OCI-LY7 (cell line): Measurements from ENCODE around the gene PPP2R3B. TPM values are rescaled to one million over a fixed set of nuclear protein-coding genes. Genes with fewer than 3 reads are reported as not detected.

ENCODE experiments used
- BruUV-seq: library from RNA; stranded (reverse); fragments of 400-500 nt; replicated peaks from 2 replicates; lab custom pipeline; 2021; lab: Mats Ljungman, UMichigan
- CTCF ChIA-PET: fragments of 300-600 bp; sonication (Branson Sonifier 250); formaldehyde crosslinking; loops from one replicate; lab custom pipeline; 2022; ENCODE audit warnings: antibody characterized with exemption; ENCODE audit not compliant: unreplicated experiment; lab: Charles Lee
- POLR2A ChIA-PET: fragments of 300-600 bp; sonication (Branson Sonifier 250); formaldehyde crosslinking; loops from one replicate; lab custom pipeline; 2022; ENCODE audit warnings: antibody characterized with exemption; lab: Charles Lee
- DNase-seq: peaks from one replicate; pipeline ENCODE4 v3.0.0-alpha.2; 2015; ENCODE audit warnings: low spot score
- H2AFZ ChIP-seq: fragments of 200-600 bp; sonication (generic), shearing (Covaris generic); 2 replicates; pipeline ENCODE4 v1.6.1; 2014; ENCODE audit warnings: mild to moderate bottlenecking, antibody characterized with exemption, low read length, moderate library complexity
- H3K27ac ChIP-seq: fragments of 200-600 bp; sonication (generic); 2 replicates; pipeline ENCODE4 v1.5.1; 2014; ENCODE audit warnings: mixed run types, low read depth, mild to moderate bottlenecking, moderate library complexity, low read length, inconsistent platforms; ENCODE audit not compliant: poor library complexity, severe bottlenecking
- H3K36me3 ChIP-seq: fragments of 200-600 bp; sonication (generic); 2 replicates; pipeline ENCODE4 v1.6.1; 2014; ENCODE audit warnings: mild to moderate bottlenecking, antibody characterized with exemption, low read length, moderate library complexity, mixed read lengths; ENCODE audit not compliant: insufficient read depth
- H3K4me1 ChIP-seq: fragments of 200-600 bp; sonication (generic); 2 replicates; pipeline ENCODE4 v1.5.1; 2014; ENCODE audit warnings: mild to moderate bottlenecking, low read length; ENCODE audit not compliant: insufficient read depth, poor library complexity, severe bottlenecking
- H3K4me2 ChIP-seq: fragments of 200-600 bp; sonication (generic); 2 replicates; pipeline ENCODE4 v1.6.1; 2014; ENCODE audit warnings: mild to moderate bottlenecking, low read length
- H3K4me3 ChIP-seq: fragments of 200-600 bp; sonication (generic); 2 replicates; pipeline ENCODE4 v1.5.1; 2014; ENCODE audit warnings: mild to moderate bottlenecking, low read depth, low read length; ENCODE audit not compliant: poor library complexity, severe bottlenecking
- H3K79me2 ChIP-seq: fragments of 200-600 bp; sonication (generic); 2 replicates; pipeline ENCODE4 v1.6.1; 2016; ENCODE audit warnings: low read depth, mild to moderate bottlenecking, low read length, moderate library complexity, mixed read lengths; ENCODE audit not compliant: insufficient read depth
- H3K9me2 ChIP-seq: fragments of 200-600 bp; sonication (generic); 2 replicates; pipeline ENCODE4 v1.6.1; 2016; ENCODE audit warnings: mild to moderate bottlenecking, low read length, mixed read lengths; ENCODE audit not compliant: insufficient read depth
- H3K9me3 ChIP-seq: fragments of 200-600 bp; sonication (generic); 2 replicates; pipeline ENCODE4 v1.6.1; 2014; ENCODE audit warnings: mild to moderate bottlenecking, mixed run types, low read length, mixed read lengths
- H4K20me1 ChIP-seq: fragments of 200-600 bp; sonication (generic); 2 replicates; pipeline ENCODE4 v1.6.1; 2014; ENCODE audit warnings: mild to moderate bottlenecking, antibody characterized with exemption, low read length, moderate library complexity, mixed read lengths; ENCODE audit not compliant: insufficient read depth
- EZH2phosphoT487 ChIP-seq: fragments of 200-600 bp; sonication (generic); IDR thresholded peaks from 2 replicates; pipeline ENCODE4 v1.6.1; 2018; ENCODE audit warnings: low read depth, borderline replicate concordance, mild to moderate bottlenecking, mixed run types, antibody characterized with exemption, low read length, moderate library complexity, mixed read lengths
- intact Hi-C: fragments of 100-400 bp; cut with micrococcal nuclease; formaldehyde crosslinking; loops from one replicate; pipeline ENCODE4 v1.10.0; 2022; ENCODE audit not compliant: unreplicated experiment
- total RNA-seq, 2 experiments: library from RNA; depleted of rRNA in 1 of 2; stranded (reverse); fragments of >200 nt in 1 of 2; shearing (Covaris generic) in 1 of 2; gene quantifications; 2 replicates each; pipeline ENCODE4 v1.2.3, GENCODE V29; 2014 to 2022
- TF ChIP-seq, protein P1 (sequence below): fragments of 200-600 bp; sonication (generic); conservative IDR thresholded peaks from 2 replicates; pipeline ENCODE4 v1.5.1; 2014; ENCODE audit warnings: mild to moderate bottlenecking, antibody characterized with exemption, low read length, moderate library complexity, mixed read lengths

PPP2R3B gene
- total RNA-seq, 2 experiments from 2014 or later = 270 to 342 TPM

DNA sequence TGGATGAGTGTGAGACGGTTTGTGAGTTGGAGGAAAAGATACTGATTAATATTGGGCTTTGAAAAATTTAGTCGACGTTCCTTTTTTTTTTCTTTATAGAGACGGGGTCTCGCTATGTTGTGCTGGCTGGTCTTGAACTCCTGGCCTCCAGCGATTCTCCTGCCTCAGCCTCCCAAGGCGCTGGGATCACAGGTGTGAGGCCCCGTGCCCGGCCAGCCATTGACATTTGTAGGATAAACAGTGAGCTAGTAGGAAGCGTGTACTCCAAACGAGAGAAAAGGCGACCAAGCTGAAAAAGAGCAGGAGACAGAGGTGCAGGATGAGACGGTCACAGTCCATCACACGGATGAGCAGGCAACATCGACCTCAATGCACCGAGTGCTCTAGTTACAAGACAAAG is 19.4 kb downstream of the PPP2R3B start:
- TF ChIP-seq, protein P1, sequence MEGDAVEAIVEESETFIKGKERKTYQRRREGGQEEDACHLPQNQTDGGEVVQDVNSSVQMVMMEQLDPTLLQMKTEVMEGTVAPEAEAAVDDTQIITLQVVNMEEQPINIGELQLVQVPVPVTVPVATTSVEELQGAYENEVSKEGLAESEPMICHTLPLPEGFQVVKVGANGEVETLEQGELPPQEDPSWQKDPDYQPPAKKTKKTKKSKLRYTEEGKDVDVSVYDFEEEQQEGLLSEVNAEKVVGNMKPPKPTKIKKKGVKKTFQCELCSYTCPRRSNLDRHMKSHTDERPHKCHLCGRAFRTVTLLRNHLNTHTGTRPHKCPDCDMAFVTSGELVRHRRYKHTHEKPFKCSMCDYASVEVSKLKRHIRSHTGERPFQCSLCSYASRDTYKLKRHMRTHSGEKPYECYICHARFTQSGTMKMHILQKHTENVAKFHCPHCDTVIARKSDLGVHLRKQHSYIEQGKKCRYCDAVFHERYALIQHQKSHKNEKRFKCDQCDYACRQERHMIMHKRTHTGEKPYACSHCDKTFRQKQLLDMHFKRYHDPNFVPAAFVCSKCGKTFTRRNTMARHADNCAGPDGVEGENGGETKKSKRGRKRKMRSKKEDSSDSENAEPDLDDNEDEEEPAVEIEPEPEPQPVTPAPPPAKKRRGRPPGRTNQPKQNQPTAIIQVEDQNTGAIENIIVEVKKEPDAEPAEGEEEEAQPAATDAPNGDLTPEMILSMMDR = no peak
- no peak for TF ChIP-seq EZH2phosphoT487
- intact Hi-C loops = no loop called here
- Histone ChIP-seq H3K4me3 (no peak overlapping the region), H3K4me1 (peaks cover 51% of the 10 kb centered on the region), H4K20me1 (peaks cover 8% of the 10 kb centered on the region; the same call in 1 of the 2 replicates), H3K79me2 (peaks cover 75% of the 10 kb centered on the region), H3K9me3 (0 out of 2 replicates have a peak, but pooled peaks cover 6% of the 10 kb centered on the region), H3K9me2 (no peaks in the 10 kb centered on the region), H3K36me3 (peaks cover 44% of the 10 kb centered on the region), H2AFZ (no peak overlapping the region), H3K27ac (peak overlapping the region; percentile 89), H3K4me2 (peak overlapping the region; percentile 6; the same call in 1 of the 2 replicates)
- ChIA-PET CTCF (no interaction called here), POLR2A (no interaction called here)
- DNase-seq = no peak
- no TSS peak for BruUV-seq

DNA sequence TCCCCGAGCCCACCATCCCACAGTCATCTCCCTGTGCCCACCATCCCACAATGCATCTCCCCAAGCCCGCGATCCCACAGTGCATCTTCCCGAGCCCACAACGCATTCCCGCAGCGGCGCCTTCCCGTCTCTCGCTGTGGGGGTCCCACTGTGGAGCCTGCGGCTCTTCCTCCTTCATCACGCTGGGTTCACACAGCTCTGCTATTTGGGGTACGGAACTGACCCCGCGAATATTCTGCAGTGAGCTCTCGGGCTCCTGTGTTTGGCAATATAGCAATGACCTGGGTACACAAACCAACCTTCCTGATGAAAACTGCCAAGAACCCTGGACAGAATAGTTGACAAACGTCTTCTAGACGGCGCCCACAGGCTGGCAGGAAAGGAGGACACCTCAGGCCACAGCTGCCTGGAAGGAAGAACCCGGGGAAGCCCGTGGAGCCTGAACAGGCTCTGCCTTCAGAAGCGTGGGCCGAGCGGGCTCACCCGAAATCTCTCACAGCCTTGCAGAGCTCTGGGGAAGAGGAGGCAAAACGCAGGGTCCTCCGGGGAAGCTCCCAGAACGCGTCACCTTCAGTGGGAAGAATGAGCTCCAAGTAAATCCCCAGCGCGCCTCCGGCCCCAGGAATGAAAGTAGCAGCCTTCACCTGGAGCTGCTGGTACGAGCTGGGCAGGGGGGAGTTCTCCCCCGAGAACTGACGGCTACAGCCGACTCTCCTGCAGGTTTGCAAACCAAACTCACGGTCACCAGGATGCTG is 22.9 kb downstream of the PPP2R3B start:
- POLR2A ChIA-PET = no interaction called here
- CTCF ChIA-PET = no interaction called here
- peaks cover 15% of the 10 kb centered on the region for H3K4me1 ChIP-seq
- no peaks in the 10 kb centered on the region for H4K20me1 ChIP-seq
- peaks cover 49% of the 10 kb centered on the region for H3K79me2 ChIP-seq
- intact Hi-C loops = no loop called here
- H3K4me2 ChIP-seq = no peak overlapping the region
- H3K4me3 ChIP-seq = no peak overlapping the region
- H3K9me2 ChIP-seq = no peaks in the 10 kb centered on the region
- H2AFZ ChIP-seq = no peak overlapping the region
- H3K27ac ChIP-seq = no peak overlapping the region
- no peak for TF ChIP-seq EZH2phosphoT487
- TF ChIP-seq, protein P1 = no peak
- BruUV-seq = no TSS peak
- H3K9me3 ChIP-seq = 0 out of 2 replicates have a peak, but pooled peaks cover 6% of the 10 kb centered on the region
- peaks cover 70% of the 10 kb centered on the region for H3K36me3 ChIP-seq
- DNase-seq = no peak

DNA sequence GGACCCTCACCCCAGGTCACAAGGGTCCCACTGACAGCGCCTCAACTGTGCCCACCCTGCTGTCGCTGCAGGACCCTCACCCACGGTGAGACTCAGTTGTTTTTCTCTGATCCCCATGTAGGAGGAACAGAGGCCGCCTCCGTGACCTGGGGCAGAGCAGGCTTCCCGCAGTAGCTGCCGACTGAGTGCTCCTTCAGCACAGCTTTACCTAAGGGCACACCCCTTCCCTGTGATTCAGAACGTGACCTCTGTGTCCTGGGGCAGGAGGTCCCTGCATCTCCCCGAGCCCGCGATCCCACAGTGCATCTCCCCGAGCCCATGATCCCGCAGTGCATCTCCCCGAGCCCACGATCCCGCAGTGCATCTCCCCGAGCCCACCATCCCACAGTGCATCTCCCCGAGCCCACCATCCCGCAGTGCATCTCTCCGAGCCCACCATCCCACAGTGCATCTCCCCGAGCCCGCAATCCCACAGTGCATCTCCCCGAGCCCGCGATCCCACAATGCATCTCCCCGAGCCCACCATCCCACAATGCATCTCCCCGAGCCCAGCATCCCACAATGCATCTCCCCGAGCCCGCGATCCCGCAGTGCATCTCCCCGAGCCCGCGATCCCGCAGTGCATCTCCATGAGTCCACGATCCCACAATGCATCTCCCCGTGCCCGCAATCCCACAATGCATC is 23.6 kb downstream of the PPP2R3B start:
- Histone ChIP-seq H3K4me3 (no peak overlapping the region), H3K4me2 (no peak overlapping the region), H3K36me3 (peaks cover 75% of the 10 kb centered on the region), H3K4me1 (peaks cover 8% of the 10 kb centered on the region), H3K79me2 (peaks cover 46% of the 10 kb centered on the region), H3K9me2 (no peaks in the 10 kb centered on the region), H2AFZ (no peak overlapping the region), H3K27ac (no peak overlapping the region), H3K9me3 (0 out of 2 replicates have a peak, but pooled peaks cover 6% of the 10 kb centered on the region), H4K20me1 (no peaks in the 10 kb centered on the region)
- CTCF ChIA-PET = no interaction called here
- intact Hi-C loops = no loop called here
- no TSS peak for BruUV-seq
- no peak for DNase-seq
- TF ChIP-seq, protein P1 = no peak
- no peak for TF ChIP-seq EZH2phosphoT487
- POLR2A ChIA-PET = no interaction called here
